Endothelial cell (in vitro differentiated cells): ENCODE data around the gene UBTD1. TPM values are rescaled to one million over a fixed set of nuclear protein-coding genes. Genes with fewer than 3 reads are reported as not detected.

Source experiments
- DNase-seq: peaks from one replicate; pipeline ENCODE4 v3.0.0; 2021; ENCODE audit warnings: low spot score
- H3K27ac Mint-ChIP-seq: one replicate; pipeline ENCODE4 v1.8.0; 2021; ENCODE audit warnings: mixed read lengths, inconsistent platforms; ENCODE audit not compliant: unreplicated experiment
- H3K27me3 Mint-ChIP-seq: one replicate; pipeline ENCODE4 v1.8.0; 2021; ENCODE audit warnings: mild to moderate bottlenecking, moderate library complexity, mixed read lengths, inconsistent platforms; ENCODE audit not compliant: unreplicated experiment
- H3K36me3 Mint-ChIP-seq: one replicate; pipeline ENCODE4 v1.8.0; 2021; ENCODE audit warnings: mild to moderate bottlenecking, low read depth, mixed read lengths, inconsistent platforms; ENCODE audit not compliant: unreplicated experiment
- H3K4me1 Mint-ChIP-seq: one replicate; pipeline ENCODE4 v1.8.0; 2021; ENCODE audit warnings: mild to moderate bottlenecking, mixed read lengths, inconsistent platforms; ENCODE audit not compliant: unreplicated experiment
- H3K4me3 Mint-ChIP-seq: one replicate; pipeline ENCODE4 v1.8.0; 2021; ENCODE audit warnings: mild to moderate bottlenecking, mixed read lengths, inconsistent platforms; ENCODE audit not compliant: unreplicated experiment
- H3K9me3 Mint-ChIP-seq: one replicate; pipeline ENCODE4 v1.8.0; 2021; ENCODE audit warnings: mixed read lengths, inconsistent platforms; ENCODE audit not compliant: unreplicated experiment
- CTCF ChIP-seq: fragments of 200-600 bp; sonication (generic); IDR thresholded peaks from one replicate; pipeline ENCODE4 v1.5.0; 2021; ENCODE audit warnings: antibody characterized with exemption; ENCODE audit not compliant: unreplicated experiment
- total RNA-seq: library from RNA; stranded (reverse); fragmentation: NEBNext Ultra II Directional; extraction: Animal tissue kit (Norgen Biotek cat#: 25700); gene quantifications from one replicate; pipeline ENCODE4 v1.2.1, GENCODE V29; 2021; ENCODE audit not compliant: unreplicated experiment

Gene UBTD1
- total RNA-seq, 1 donor from 2014 or later, result 78.0 TPM

- no peak for TF ChIP-seq CTCF
- Mint-ChIP-seq H3K4me1 (peaks cover 2% of the 10 kb centered on the region), H3K27me3 (peaks cover 4% of the 10 kb centered on the region), H3K36me3 (no peaks in the 10 kb centered on the region), H3K9me3 (no peaks in the 10 kb centered on the region), H3K27ac (no peak overlapping the region), H3K4me3 (no peak overlapping the region)
- no peak for DNase-seq
Observed at GRCh38 chr10:97584798-97585438, 86.2 kb downstream of the UBTD1 start.

- Mint-ChIP-seq H3K4me3 (no peak overlapping the region), H3K9me3 (no peaks in the 10 kb centered on the region), H3K4me1 (peaks cover 2% of the 10 kb centered on the region), H3K27me3 (peaks cover 2% of the 10 kb centered on the region), H3K27ac (no peak overlapping the region), H3K36me3 (no peaks in the 10 kb centered on the region)
- DNase-seq, result no peak
- no peak for TF ChIP-seq CTCF
Observed at GRCh38 chr10:97585439-97585811, 86.7 kb downstream of the UBTD1 start.

DNA sequence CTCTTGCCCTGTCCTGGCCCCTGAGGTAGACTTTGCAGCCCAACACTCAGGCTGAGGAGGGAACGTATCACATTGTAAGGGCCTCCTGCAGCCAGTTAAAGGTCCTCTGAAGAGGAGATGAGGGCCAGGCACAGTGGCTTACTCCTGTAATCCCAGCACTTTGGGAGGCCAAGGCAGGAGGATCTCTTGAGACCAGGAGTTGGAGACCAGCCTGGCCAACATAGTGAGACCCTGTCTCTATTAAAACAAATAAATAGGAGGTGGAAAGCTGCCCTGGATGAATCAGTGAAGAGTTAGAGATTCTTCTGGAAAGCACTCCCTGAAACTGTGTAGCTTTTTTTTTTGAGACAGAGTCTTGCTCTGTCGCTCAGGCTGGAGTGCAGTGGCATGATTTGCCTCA is 88.5 kb downstream of the UBTD1 start:
- Mint-ChIP-seq H3K9me3 (no peaks in the 10 kb centered on the region), H3K27me3 (peaks cover 2% of the 10 kb centered on the region), H3K36me3 (no peaks in the 10 kb centered on the region), H3K4me3 (no peak overlapping the region), H3K4me1 (peaks cover 2% of the 10 kb centered on the region), H3K27ac (no peak overlapping the region)
- no peak for DNase-seq
- no peak for TF ChIP-seq CTCF

DNA sequence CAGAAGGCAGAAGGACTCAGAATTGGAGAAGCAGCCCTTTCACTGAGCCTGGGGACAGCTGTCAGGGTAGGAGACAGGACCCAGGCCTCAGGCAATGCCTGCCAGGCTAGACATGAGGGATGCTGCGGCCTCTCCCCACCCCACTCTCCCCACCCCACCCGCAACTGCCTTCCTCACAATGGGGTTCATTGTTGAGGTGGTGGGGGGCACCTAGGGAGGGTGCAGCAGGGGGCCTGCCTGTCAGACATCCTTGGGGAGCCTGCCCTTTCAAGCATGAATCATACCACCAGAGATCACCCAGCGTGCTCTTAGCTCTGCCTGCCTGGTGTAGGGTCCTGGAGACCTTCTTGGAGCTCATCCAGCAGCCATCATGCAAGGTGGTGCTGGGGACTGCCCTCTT is 90.8 kb downstream of the UBTD1 start, which contains the start of gene C10orf62:
C10orf62 (plus strand) TSS at position 243 of the 400 bp plus-strand sequence. CDS start 177 bp downstream, outside the sequence.
- H3K4me3 Mint-ChIP-seq, result no peak within 1 kb of the TSS
- DNase-seq, result no peak
- no peak within 1 kb of the TSS for H3K27ac Mint-ChIP-seq

More for the DNA sequence above, 90.8 kb downstream of the UBTD1 start, which contains the start of gene C10orf62:
- H3K27me3 Mint-ChIP-seq, result peaks cover 1% of the 10 kb centered on the region
- no peaks in the 10 kb centered on the region for H3K9me3 Mint-ChIP-seq
- TF ChIP-seq CTCF, result no peak
- H3K36me3 Mint-ChIP-seq, result no peaks in the 10 kb centered on the region
- no peaks in the 10 kb centered on the region for H3K4me1 Mint-ChIP-seq
